Activated CD4-positive, CD25-positive, alpha-beta regulatory T cell treated with anti-CD3 and anti-CD28 coated beads, Interleukin-2, amount 50 U/mL, for 72 hours (primary cell): ENCODE results near the gene TVP23A.
"Not testable (repeated sequence)": the region's sequence is repeated elsewhere in the genome, so short reads cannot be mapped to it uniquely, and the experiment has no call there.

Experiments used
- DNase-seq: peaks from one replicate; pipeline ENCODE4 v3.0.0; 2021

TVP23A gene

GRCh38 chr16:10744370-10745030 is 74.1 kb downstream of the TVP23A start:
- no peak for DNase-seq

- DNase-seq, result peak; percentile 99
Observed at GRCh38 chr16:10743610-10744369, 74.8 kb downstream of the TVP23A start, which contains the start of gene NUBP1. NUBP1 (plus strand) TSS chr16:10743842; CDS start chr16:10743864, 22 bp downstream.

- DNase-seq, result no peak
Observed at GRCh38 chr16:10743227-10743609, 75.4 kb downstream of the TVP23A start.

- DNase-seq, result no peak
Observed at GRCh38 chr16:10741844-10742243, 76.8 kb downstream of the TVP23A start.

GRCh38 chr16:10741249-10741648 is 77.3 kb downstream of the TVP23A start:
- DNase-seq, result not testable (repeated sequence)

GRCh38 chr16:10740845-10741208 is 77.8 kb downstream of the TVP23A start:
- DNase-seq, result no peak

GRCh38 chr16:10740000-10740844 is 78.4 kb downstream of the TVP23A start:
- DNase-seq, result no peak

- DNase-seq, result peak; percentile 48
Observed at GRCh38 chr16:10738231-10739077, 80.1 kb downstream of the TVP23A start.

- DNase-seq, result peak; percentile 62
Observed at GRCh38 chr16:10737068-10737625, 81.4 kb downstream of the TVP23A start.

GRCh38 chr16:10731790-10732189 is 86.8 kb downstream of the TVP23A start:
- DNase-seq, result no peak

GRCh38 chr16:10729104-10730048 is 89.2 kb downstream of the TVP23A start:
- DNase-seq, result no peak

GRCh38 chr16:10728003-10728887 is 90.3 kb downstream of the TVP23A start:
- DNase-seq, result no peak
